ENCODE measurements around the gene APOA4.

Gene APOA4

DNA sequence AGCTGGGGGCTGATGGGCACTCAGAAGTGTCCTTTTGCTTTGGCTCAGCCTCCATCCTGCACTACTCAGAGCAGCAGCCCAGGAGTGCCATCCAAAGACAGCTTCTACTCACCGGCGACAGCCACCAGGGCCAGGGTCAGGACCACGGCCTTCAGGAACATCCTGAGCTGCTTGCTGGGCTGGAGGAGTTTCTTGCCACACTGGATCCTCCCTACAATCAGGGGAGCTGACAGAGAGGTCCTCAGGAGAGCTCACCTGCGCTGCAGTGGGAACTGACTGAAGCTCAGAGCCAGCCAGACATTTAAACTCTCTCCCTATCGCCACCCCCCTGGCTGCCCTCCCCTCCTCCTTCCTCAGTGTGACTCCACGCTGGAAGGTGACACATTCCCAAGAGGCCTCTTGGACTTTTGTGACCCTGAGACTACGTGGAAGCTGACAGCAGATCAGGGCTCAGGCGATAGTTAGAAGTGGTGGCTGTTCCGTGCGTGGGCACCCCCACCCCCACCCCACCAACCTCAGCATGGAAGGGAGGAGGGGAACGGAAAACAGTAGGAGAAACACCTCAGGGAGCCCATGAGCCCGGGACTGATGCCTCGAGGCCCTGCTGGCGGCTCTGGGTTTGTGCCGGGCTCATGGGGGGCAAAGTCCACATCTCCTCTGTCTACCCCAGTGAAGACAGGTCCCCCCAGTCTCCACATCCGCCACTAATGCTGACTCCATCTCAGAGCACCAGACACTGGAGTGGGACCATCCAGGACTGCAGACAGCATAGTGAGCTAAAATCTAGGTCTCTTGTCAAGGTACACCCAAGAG, at the start of gene APOA4:
APOA4 (minus strand) TSS at position 274 of the 813 bp plus-strand sequence; CDS start at position 161, 113 bp downstream.
- DNase-seq (ENCODE audit: low read depth) = no peak

DNA sequence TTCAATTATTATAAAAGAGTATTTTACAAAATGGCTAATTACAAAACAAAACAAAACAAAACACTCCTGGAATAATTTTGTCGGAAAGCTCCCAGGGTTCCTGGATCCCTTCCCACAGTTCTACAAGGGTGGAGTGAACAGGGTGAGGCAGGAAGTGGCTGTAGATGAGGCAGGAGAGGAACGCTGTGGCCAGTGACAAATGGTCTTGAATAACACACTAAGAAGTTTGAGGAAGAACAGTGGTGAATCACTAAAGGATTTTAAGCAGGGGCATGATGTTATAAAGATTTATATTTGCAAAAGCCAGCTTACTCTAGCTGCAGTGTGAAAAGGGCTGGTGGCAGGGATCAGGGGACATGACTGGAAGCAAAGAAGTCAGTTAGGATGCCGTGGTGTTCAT, 48.1 kb upstream of the APOA4 start:
- peak; percentile 69 for DNase-seq (ENCODE audit: low read depth)

DNA sequence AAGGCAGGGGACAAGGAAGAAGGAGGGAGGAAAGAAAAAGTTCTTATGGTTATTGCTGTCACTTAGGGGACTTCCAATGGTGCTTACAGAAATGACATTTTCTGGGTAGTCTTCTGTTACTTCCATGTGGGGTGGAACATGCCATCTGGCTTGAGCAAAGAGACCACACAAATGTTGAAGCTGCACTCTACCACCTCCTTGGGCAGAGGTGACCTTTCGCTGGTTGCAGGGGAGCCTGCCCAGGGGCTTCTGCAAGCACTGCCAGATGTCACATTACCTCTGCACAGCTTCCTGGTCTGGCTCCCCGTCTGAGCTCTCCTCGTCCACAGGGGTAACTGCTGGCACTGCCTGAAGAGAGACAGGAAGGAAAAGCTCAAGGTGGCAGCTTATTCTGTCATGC, 47.0 kb upstream of the APOA4 start:
- DNase-seq (ENCODE audit: low read depth) = no peak

DNA sequence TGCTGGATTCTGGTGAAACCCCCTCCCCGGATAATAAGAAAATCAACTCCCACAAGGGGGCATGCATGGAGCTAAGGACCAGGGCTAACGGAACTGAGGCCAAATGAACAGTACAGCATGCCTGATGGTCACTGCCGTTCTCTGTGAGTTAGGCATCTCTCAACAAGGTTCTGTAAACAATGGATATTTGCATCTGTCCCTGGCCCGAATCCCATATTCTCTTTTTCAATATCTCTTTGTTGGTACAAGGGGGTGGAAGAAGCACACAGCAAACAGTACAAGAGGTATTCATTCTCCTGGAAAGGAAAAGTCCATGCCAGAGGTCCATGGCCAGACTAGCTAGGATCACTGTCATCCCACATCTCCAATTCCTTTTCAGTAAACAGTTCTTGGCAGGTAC, 46.5 kb upstream of the APOA4 start:
- no peak for DNase-seq (ENCODE audit: low read depth)

DNA sequence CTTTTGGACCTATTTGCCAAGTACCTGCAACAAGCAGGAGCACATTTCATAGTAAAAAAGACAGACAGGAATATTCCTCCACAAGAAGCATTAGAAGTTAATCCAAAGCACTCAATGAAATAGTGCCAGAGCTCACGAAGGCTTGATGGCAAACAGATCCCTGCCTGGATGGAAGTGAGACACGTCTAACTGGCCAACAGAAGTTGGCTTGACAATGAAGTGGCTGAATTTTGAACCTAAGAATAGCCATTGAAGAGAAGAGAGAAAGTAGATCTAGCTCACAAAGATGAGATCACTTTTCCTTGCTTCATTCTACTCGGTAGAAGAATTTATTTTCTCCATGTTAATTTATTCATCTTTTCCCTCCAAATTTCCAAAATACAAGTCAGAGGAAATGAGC, 45.0 kb upstream of the APOA4 start:
- no peak for DNase-seq (ENCODE audit: low read depth)

DNA sequence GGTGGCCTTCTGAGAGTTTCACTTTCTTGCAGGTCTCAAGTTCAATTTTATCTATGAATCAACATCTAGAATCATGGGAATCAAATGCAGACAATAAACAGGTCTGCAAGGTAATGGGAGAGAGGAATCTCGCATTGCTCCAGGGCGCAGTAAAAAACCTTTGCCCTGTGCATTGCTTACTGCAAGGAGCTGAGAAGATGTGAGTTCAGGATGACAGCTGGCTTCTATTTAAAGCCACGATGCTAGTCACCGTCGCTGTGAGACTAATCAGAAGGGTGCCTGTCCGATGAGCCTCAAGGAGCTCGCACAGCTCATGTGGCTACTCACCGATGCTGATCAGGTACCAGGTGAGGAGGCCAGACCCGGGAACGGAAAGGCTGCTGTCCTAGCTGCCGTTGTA, 44.5 kb upstream of the APOA4 start:
- DNase-seq (ENCODE audit: low read depth) = no peak

DNA sequence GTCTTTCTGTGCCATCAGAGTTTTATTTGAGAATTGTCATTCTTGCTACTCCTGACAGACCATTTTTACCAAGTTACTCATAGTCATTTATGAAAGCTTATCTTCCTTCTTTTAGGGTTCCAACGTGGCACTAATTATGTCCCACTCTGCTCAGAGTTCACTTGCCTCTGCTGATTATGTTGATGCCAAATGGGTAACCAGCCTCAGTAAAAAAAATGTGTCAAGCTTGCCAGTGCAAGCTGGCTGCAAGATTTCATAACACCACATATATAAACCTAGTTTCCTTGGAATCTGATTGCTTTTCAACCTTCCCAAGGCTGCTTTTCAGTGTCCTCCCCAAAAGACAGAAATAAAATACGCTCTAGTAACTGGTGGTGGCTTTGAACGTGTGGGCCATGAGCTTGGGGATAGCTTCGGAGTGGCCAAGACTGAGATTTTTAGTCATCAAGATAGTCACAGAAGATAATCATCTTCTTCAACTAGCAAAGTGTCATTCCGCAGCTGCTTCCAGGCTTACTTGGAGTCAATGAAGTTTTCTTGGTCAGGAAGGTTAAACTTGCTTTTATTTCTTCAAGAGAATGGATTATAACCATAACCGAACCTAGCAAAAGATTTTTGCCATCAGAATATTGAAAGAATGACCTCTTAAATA, 43.8 kb upstream of the APOA4 start:
- DNase-seq (ENCODE audit: low read depth) = no peak

DNA sequence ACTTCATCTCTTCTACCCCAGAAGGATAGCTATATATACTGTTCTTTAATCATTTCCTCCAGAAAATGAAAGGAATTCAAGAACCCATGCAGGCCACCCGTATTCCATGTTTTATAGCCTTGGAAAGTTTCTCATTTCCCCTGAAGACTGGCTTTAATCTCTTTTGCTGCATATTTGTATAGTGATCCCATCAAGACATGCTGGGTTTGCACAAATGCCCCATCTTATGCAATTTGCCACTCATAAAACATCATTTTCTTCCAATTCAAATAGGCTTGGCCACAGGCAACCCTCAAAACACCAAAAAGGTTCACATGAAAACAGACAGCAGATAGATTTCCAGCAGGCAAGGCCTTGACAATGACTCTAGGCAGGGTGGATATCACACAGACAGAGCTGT, 42.6 kb upstream of the APOA4 start:
- DNase-seq (ENCODE audit: low read depth) = no peak

DNA sequence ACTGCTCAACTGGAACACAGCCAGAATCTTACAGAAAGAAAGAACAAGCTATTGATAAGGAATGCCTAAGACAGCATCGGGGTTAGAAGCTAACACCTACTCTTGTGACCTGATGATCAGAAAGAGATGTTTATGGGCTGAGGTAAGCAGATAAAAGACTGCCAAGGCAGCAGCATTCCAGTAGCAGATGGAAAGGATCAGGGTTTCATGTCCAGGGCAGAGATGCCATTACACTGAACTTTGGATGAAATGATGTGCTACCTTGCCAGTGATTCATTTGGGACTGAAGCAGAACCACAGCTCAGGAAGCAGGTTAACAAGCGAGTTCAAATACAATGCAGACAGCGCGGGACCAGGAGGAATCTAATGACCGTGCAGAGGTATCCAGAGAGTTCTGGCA, 41.4 kb upstream of the APOA4 start:
- no peak for DNase-seq (ENCODE audit: low read depth)

DNA sequence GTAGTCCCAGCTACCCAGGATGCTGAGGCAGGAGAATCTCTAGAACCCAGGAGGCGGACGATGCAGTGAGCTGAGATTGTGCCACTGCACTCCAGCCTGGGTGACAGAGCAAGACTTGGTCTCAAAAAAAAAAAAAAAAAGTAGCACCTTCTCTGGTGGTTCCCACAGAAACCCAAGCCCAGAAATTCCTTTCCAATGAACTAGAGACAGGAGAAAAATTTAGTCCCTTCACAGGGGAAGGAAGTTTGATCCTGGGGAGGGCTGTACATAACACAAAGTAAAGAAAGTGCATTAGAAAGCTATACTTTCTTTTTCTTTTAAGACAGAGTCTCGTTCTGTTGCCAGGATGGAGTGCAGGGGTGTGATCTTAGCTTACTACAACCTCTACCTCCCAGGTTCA, 39.8 kb upstream of the APOA4 start:
- no peak for DNase-seq (ENCODE audit: low read depth)

DNA sequence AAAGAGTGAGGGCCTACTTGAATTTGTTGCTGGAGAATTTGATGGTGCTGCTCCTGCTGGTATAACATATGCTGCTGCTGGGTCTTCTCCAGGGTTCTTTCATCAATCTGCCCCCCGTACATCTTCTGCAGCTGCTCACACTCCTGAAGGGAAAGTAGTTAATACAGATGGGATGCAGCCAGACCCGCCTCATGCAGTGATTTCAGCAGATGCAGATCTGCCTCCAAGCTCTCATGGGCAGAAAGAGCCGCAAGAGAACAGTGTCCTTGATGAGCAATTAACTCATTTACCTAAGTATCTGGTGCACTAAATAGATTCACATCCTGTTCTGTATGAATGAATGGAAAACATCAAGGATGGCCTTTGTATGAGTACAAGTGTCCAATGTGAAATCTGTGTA, 39.1 kb upstream of the APOA4 start:
- no peak for DNase-seq (ENCODE audit: low read depth)

DNA sequence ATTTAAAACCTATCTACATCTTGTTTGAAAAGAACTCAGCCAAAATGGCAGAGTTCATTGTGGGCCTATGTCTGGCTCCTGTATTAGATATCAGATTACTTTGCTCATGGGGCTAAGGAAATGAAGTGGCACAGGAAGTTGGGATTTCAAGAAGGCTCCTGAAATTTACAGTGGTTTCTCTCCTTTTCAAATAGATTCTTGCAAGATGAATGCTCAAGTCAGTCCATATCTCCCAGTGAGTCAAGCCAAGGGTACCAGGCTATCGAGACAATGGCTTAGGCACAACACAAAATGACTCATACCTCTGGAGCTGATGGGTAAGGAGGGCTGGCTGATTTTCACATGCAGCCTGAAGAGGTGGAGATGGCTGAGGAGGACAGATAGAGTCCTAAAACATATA, 38.4 kb upstream of the APOA4 start:
- DNase-seq (ENCODE audit: low read depth) = peak; percentile 55

DNA sequence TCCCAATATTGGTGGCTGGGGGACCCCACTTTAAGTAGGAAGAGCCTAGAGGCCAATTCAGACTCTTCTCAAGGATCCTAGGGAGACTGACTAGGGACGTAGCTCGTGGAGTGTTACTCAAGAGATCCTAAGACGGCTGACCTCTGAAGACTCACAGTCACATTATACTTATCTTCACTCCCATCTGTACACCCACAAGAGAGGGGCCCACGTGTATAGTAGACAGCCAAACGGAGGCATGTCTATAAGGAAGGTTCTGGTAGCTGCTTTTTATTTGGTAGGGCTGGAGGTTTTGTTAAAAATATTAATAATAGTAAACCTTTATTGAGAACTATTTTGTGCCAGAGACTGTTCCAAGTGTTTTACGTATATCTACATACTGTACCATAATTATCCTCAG, 37.2 kb upstream of the APOA4 start:
- DNase-seq (ENCODE audit: low read depth) = no peak

DNA sequence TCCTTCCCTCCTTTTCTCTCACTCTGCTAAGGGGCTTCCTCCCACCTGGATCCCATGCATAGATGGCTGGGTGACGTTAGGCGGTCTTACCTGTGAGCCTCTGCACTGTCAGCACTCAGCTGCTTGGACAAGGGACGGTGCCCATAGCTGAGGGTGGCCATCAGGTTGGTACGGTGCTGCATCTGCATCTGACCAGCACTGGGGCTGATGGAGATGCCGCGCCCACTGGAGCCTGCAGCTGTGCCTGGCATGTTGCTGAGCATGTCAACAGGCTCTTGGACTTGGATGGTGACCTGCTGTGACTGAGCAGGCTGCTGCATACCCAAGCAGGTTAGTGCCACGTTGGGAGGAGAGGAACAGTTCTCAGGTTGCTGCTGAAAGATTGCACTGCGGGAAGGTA, 36.1 kb upstream of the APOA4 start:
- DNase-seq (ENCODE audit: low read depth) = no peak

DNA sequence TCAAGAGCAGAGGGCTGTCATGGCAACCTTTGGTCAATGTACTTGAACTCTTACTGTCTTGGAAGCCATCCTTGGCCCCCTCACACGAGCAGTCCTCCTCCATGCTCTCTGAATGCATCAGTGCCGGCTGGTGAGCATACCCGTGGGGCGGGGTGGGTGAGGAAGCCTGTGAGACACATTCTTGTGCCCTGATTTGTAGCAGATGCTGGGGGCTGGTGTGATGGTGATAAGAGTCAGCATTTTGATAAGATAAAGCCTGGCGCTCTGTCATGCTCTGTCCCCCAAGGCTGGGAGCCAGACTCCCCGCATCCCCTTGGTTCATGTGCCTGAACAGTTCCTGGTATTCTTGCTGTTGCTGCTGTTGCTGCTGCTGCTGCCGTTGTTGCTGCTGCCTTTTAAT, 34.8 kb upstream of the APOA4 start:
- DNase-seq (ENCODE audit: low read depth) = no peak

DNA sequence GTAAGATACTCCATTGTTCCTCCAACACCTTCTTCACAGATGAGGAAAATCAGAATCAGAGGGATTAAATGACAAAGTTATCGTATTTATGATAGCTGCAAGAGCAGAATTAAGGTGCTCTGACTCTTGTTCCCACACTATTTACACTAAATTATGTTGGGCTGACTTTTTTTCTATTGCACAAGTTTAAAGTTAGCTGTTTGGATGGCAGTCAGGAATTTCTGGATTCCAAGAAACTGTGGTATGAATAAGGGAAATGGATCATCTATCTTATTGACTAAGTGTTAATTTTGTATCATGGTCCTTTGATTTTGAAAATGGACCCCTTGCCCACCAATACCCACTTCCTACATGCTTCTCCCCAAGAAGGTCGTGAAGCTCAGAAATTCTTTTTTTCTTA, 34.2 kb upstream of the APOA4 start:
- DNase-seq (ENCODE audit: low read depth) = no peak

DNA sequence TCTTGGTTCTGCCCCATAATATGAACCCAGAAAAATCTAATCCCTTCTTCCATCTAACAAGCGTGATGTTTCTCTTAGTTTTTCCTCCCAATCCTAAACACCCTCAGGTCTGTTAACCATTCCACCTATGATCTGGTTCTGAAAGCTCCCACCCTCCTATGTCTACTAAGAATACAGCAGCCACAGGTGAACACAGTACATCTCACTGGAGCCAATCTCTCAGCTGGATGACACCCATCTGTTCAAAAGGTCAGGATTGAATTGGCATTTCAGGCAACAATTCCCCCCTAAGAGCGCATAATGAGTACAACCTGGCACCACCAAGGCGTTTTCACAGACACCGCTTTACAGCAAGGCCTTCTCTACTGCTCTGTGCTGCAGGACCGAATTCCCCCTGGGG, 33.3 kb upstream of the APOA4 start:
- no peak for DNase-seq (ENCODE audit: low read depth)

DNA sequence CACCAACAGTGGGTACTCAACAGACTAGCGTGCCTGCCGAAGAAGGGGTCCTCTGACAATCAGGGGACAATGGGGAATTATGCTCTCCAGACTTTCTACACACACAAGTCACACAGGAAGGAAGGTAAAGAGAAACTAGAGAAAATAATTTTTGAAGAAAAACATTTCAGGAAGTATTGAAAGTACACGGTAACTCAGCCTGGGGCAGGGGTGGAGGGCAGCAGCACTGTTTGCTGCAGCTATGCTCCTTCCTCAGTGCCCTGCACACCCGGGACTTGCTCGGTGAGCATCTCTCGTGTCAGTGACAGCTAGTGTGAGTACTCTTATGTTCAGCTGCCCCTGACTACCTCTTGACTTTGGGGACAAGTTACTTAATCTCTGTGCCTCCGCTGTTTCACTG, 32.3 kb upstream of the APOA4 start:
- DNase-seq (ENCODE audit: low read depth) = no peak

DNA sequence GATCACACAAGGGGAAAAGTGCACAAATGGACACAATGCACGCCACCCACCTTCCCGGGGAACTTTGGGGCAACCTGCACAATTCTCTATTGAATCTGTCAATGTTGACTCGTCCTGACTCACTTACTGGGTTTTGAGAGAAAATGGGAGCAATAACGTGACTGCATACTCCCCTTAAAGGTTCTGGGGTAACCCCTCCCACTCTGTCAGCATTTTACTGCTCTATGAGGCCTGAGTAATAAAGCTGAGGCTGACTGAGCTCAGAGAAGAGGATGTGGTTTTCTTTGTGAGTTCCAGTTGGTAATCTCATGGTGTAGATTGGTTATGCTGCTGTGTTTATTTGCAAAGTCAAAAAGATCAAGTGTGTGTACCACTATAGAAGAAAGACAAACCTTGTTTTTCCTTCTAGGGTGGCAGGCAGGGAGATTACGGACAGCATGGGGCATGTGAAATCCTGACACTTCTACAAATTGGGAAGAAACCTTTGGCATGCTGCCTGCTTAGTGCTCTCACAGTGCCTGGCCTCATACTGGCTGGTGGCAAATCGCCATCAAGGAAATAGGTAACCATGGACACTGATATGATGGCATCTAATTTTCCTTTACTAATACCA, 30.5 kb upstream of the APOA4 start:
- DNase-seq (ENCODE audit: low read depth) = peak; percentile 77

DNA sequence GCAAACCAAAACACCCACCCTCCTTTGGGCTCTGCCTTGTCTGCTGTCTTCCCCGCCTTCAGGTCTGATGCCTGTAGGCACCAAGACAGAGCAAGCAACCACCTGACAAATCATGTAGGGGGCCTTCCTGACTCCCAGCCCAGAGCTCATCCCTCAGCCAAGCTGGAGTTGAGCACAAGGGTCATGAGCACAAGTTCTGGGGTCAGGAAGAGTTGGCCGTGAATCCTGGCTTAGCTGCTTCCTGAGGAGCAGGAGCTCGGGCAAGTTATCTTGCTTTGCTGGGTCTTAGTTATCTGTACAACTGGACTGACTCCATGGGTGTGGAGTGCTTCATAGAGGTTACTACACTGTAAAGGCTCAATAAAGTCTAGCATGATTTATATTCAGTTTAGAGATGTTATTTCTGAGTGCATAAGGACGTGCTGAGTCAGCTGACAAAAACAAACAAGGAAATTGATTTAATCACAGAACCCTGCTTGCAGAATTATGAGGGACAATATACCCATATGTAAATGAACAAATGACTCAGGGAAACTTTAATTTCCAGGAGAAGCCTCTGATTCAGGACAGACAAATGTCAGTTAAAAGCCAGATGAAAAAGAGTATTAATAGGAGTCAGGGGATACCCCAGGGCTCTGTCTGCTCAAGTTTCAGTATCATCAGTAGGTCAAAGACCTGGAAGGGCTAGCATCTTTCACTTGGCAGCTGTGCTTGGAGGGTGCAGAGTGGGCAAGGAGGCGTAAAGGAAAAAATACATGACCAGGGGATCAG, 29.3 kb upstream of the APOA4 start:
- no peak for DNase-seq (ENCODE audit: low read depth)

DNA sequence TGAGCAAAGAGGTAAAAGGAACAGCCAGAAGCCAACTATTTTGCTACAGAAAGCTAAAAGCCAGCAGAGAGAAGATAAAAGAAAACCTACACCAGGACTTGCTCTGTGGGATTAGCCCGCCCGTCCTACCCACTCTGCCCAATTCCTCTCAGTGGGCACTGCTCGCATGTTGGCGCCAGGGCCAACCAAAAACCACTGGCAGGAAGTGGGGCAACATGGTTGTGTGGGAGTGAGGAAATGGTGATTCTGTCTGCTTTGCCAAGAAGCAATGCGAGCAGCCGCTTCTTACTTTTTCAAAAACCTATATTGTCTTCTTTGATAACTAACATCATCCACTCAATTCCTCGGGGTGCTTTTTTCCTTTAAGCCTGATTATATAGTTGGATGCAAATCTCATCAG, 28.5 kb upstream of the APOA4 start:
- DNase-seq (ENCODE audit: low read depth) = no peak

DNA sequence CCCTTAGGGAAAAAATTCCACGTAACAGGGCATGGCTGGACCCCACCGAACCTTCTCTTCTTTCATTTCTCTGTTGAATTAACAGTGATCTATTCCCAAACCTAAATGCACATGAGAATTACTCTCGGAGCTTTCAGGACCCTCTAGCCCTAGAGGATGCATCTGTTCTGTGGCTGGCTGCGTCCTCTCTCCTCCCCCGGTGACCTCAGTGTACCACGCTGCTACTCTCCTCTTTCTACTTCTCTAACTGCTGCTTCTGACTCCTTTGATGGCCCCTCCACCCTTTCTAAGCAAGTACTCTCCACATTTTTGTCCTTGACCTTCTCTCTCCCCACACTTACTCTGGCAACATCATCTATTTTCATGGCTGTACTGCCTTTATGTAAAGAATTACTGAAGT, 26.4 kb upstream of the APOA4 start:
- DNase-seq (ENCODE audit: low read depth) = no peak

DNA sequence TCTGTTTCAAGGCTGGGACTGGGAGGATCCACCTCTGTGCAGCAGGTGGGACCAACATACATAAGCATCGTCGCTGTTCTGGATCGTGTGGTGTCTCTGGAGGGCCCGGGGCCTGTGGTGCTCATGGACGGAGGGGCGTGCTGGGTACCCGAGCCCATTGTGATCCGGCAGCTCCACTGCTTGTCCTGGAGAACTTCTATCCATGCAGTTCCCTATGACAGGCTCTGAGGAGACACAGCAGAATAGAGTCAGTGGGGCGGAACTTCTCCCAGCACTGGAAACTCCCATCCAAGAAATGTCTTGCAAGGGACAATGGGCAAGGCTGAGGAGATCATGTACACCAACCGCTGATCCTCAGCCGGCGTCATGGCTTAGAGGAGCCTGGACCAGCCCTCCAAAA, 26.0 kb upstream of the APOA4 start:
- no peak for DNase-seq (ENCODE audit: low read depth)
